H9 (cell line): ENCODE measurements around the gene ZNF526. TPM values are rescaled to one million over a fixed set of nuclear protein-coding genes. Genes with fewer than 3 reads are reported as not detected.
A peak's percentile ranks its signal among the peaks of the same experiment; 100 is the strongest.

Experiments
- DNase-seq: peaks from one replicate; pipeline ENCODE4 v3.0.0-alpha.2; 2017
- H2AFZ ChIP-seq: one replicate; pipeline ENCODE4 v1.6.1; 2013; ENCODE audit warnings: mild to moderate bottlenecking, low read length, control low read depth, moderate library complexity
- H2AK5ac ChIP-seq: 2 replicates; pipeline ENCODE4 v1.6.1; 2013; ENCODE audit warnings: low read length, control low read depth, mixed read lengths; ENCODE audit not compliant: insufficient read length
- H2BK120ac ChIP-seq: one replicate; pipeline ENCODE4 v1.6.1; 2013; ENCODE audit warnings: low read depth, mild to moderate bottlenecking, low read length, control low read depth, inconsistent platforms; ENCODE audit not compliant: poor library complexity, severe bottlenecking
- H2BK12ac ChIP-seq: 2 replicates; pipeline ENCODE4 v1.6.1; 2013; ENCODE audit warnings: low read length, control low read depth, mixed read lengths, low read depth; ENCODE audit not compliant: insufficient read length
- H2BK15ac ChIP-seq: 2 replicates; pipeline ENCODE4 v1.6.1; 2013; ENCODE audit warnings: low read depth, low read length, control low read depth
- H2BK20ac ChIP-seq: one replicate; pipeline ENCODE4 v1.6.1; 2013; ENCODE audit warnings: low read depth, mild to moderate bottlenecking, low read length, control low read depth, inconsistent platforms; ENCODE audit not compliant: poor library complexity, severe bottlenecking
- H2BK5ac ChIP-seq: 2 replicates; pipeline ENCODE4 v1.6.1; 2013; ENCODE audit warnings: low read length, control low read depth, mixed read lengths; ENCODE audit not compliant: insufficient read length
- H3K14ac ChIP-seq: 2 replicates; pipeline ENCODE4 v1.6.1; 2013; ENCODE audit warnings: low read length, control low read depth; ENCODE audit not compliant: insufficient read depth
- H3K18ac ChIP-seq: 2 replicates; pipeline ENCODE4 v1.6.1; 2013; ENCODE audit warnings: low read depth, mild to moderate bottlenecking, mixed read lengths, low read length, control low read depth; ENCODE audit not compliant: insufficient read length
- H3K23ac ChIP-seq: 2 replicates; pipeline ENCODE4 v1.6.1; 2013; ENCODE audit warnings: low read length, control low read depth, mixed read lengths, low read depth; ENCODE audit not compliant: insufficient read length
- H3K23me2 ChIP-seq: 2 replicates; pipeline ENCODE4 v1.6.1; 2013; ENCODE audit warnings: low read depth, mild to moderate bottlenecking, mixed read lengths, low read length, control low read depth; ENCODE audit not compliant: insufficient read length, poor library complexity, severe bottlenecking
- H3K27ac ChIP-seq: 2 replicates; pipeline ENCODE4 v1.5.1; 2013; ENCODE audit warnings: low read length, control low read depth, mixed read lengths, low read depth; ENCODE audit not compliant: insufficient read length
- H3K27me3 ChIP-seq: 2 replicates; pipeline ENCODE4 v1.6.1; 2013; ENCODE audit warnings: low read length, control low read depth, inconsistent platforms; ENCODE audit not compliant: insufficient read depth
- H3K4ac ChIP-seq: 2 replicates; pipeline ENCODE4 v1.6.1; 2013; ENCODE audit warnings: low read depth, mild to moderate bottlenecking, control low read depth, inconsistent platforms, low read length, moderate library complexity
- H3K4me1 ChIP-seq: 2 replicates; pipeline ENCODE4 v1.6.1; 2013; ENCODE audit warnings: low read length, control low read depth, inconsistent platforms; ENCODE audit not compliant: insufficient read depth
- H3K4me2 ChIP-seq: 2 replicates; pipeline ENCODE4 v1.6.1; 2013; ENCODE audit warnings: low read length, control low read depth, mixed read lengths; ENCODE audit not compliant: insufficient read length, insufficient read depth
- H3K56ac ChIP-seq: 2 replicates; pipeline ENCODE4 v1.6.1; 2013; ENCODE audit warnings: low read depth, mild to moderate bottlenecking, mixed read lengths, low read length, control low read depth; ENCODE audit not compliant: insufficient read length
- H3K79me1 ChIP-seq: 2 replicates; pipeline ENCODE4 v1.6.1; 2013; ENCODE audit warnings: low read depth, mild to moderate bottlenecking, moderate library complexity, low read length, control low read depth, inconsistent platforms; ENCODE audit not compliant: insufficient read depth, poor library complexity, severe bottlenecking
- H3K79me2 ChIP-seq: 2 replicates; pipeline ENCODE4 v1.6.1; 2013; ENCODE audit warnings: low read length, control low read depth, inconsistent platforms; ENCODE audit not compliant: insufficient read depth
- H3K9ac ChIP-seq: 2 replicates; pipeline ENCODE4 v1.6.1; 2013; ENCODE audit warnings: low read length, control low read depth, mixed read lengths; ENCODE audit not compliant: insufficient read length; ENCODE audit errors: extremely low read depth
- H3K9me3 ChIP-seq: one replicate; pipeline ENCODE4 v1.6.1; 2013; ENCODE audit warnings: low read depth, low read length, inconsistent platforms; ENCODE audit not compliant: control insufficient read depth
- H3T11ph ChIP-seq: one replicate; pipeline ENCODE4 v1.6.1; 2013; ENCODE audit warnings: mild to moderate bottlenecking, low read length, control low read depth, inconsistent platforms
- H4K20me1 ChIP-seq: one replicate; pipeline ENCODE4 v1.6.1; 2013; ENCODE audit not compliant: control insufficient read depth, insufficient read length, insufficient read depth
- H4K5ac ChIP-seq: 2 replicates; pipeline ENCODE4 v1.6.1; 2013; ENCODE audit warnings: low read depth, mild to moderate bottlenecking, mixed read lengths, low read length, control low read depth; ENCODE audit not compliant: insufficient read length
- H4K8ac ChIP-seq: replicated peaks from 2 replicates; pipeline ENCODE4 v1.6.1; 2013; ENCODE audit warnings: low read length, control low read depth, mixed read lengths, low read depth; ENCODE audit not compliant: insufficient read length
- H4K91ac ChIP-seq: 2 replicates; pipeline ENCODE4 v1.6.1; 2013; ENCODE audit warnings: low read depth, mild to moderate bottlenecking, moderate library complexity, mixed read lengths, low read length, control low read depth; ENCODE audit not compliant: insufficient read length
- H3K27ac Mint-ChIP-seq, 3 experiments: 2 replicates in 2 of 3; 3 replicates in 1 of 3; pipeline ENCODE4 v1.8.0; 2020 to 2021; ENCODE audit warnings: mixed read lengths in 3 of 3, mild to moderate bottlenecking in 1 of 3, moderate library complexity in 1 of 3
- H3K27me3 Mint-ChIP-seq: 2 replicates; pipeline ENCODE4 v1.8.0; 2021; ENCODE audit warnings: low read depth, mild to moderate bottlenecking, moderate library complexity, mixed read lengths
- H3K36me3 Mint-ChIP-seq, 3 experiments: 2 replicates in 2 of 3; 3 replicates in 1 of 3; pipeline ENCODE4 v1.8.0; 2020 to 2021; ENCODE audit warnings: low read depth in 3 of 3, mixed read lengths in 3 of 3; ENCODE audit not compliant: insufficient read depth in 1 of 3
- H3K4me1 Mint-ChIP-seq, 2 experiments: 2 replicates each; pipeline ENCODE4 v1.8.0; 2020; ENCODE audit warnings: mixed read lengths in 2 of 2
- H3K4me3 Mint-ChIP-seq, 2 experiments: 2 replicates in 1 of 2; 3 replicates in 1 of 2; pipeline ENCODE4 v1.8.0; 2020 to 2021; ENCODE audit warnings: mild to moderate bottlenecking in 2 of 2, mixed read lengths in 2 of 2, moderate library complexity in 1 of 2
- H3K9me3 Mint-ChIP-seq, 2 experiments: 2 replicates in 1 of 2; 3 replicates in 1 of 2; pipeline ENCODE4 v1.8.0; 2020; ENCODE audit warnings: mild to moderate bottlenecking in 2 of 2, mixed read lengths in 2 of 2, moderate library complexity in 1 of 2
- CTCF ChIP-seq: fragments of 200-600 bp; sonication (generic); conservative IDR thresholded peaks from 3 replicates; pipeline ENCODE4 v1.8.0; 2021; ENCODE audit warnings: antibody characterized with exemption, mild to moderate bottlenecking
- WGBS: extraction: QIAGEN DNeasy Blood & Tissue Kit; methylation state at CpG from one replicate; pipeline ENCODE4 v1.1.7; 2013; ENCODE audit warnings: missing lambda C conversion rate, low lambda C conversion rate, mixed read lengths; ENCODE audit not compliant: insufficient read length; ENCODE audit errors: extremely low coverage; 5-methylcytosine and 5-hydroxymethylcytosine counted together
- total RNA-seq: library from RNA; stranded (reverse); gene quantifications from 2 replicates; pipeline ENCODE4 v1.2.1, GENCODE V29; 2021

Gene ZNF526
- total RNA-seq, 1 experiment from 2014 or later, result 20.5 TPM

GRCh38 chr19:42252365-42253244, 32.5 kb downstream of the ZNF526 start:
- no peak overlapping the region for H3T11ph ChIP-seq
- no peak overlapping the region for H2BK5ac ChIP-seq
- no peaks in the 10 kb centered on the region for H4K20me1 ChIP-seq
- no peak overlapping the region for H4K91ac ChIP-seq
- H4K8ac ChIP-seq, result no peak overlapping the region
- H3K9me3 ChIP-seq, result no peaks in the 10 kb centered on the region
- no peak overlapping the region for H2AFZ ChIP-seq
- no peak overlapping the region for H2AK5ac ChIP-seq
- no peaks in the 10 kb centered on the region for H3K9me3 Mint-ChIP-seq
- no peak overlapping the region for H2BK120ac ChIP-seq
- no peak overlapping the region for H3K56ac ChIP-seq
- H3K4me1 ChIP-seq, result peaks cover 6% of the 10 kb centered on the region; the same call in 1 of the 2 replicates
- no peaks in the 10 kb centered on the region for H3K79me1 ChIP-seq
- H3K27ac Mint-ChIP-seq, result peak overlapping the region; percentile 80 to 98 (median 94)
- H4K5ac ChIP-seq, result no peak overlapping the region
- no peak overlapping the region for H3K27ac ChIP-seq
- peak overlapping the region; percentile 54 for H3K4me2 ChIP-seq
- H3K18ac ChIP-seq, result no peak overlapping the region
- H3K27me3 Mint-ChIP-seq, result peaks cover 14% of the 10 kb centered on the region
- no peak overlapping the region for H2BK12ac ChIP-seq
- no peak overlapping the region for H2BK20ac ChIP-seq
- H3K36me3 Mint-ChIP-seq, result peaks cover 5 to 22% (median 18%) of the 10 kb centered on the region in 3 experiments; a peak in 6 of 7 replicates
- H3K4me1 Mint-ChIP-seq, result peaks cover 22 to 40% of the 10 kb centered on the region in 2 experiments
- H3K23ac ChIP-seq, result no peak overlapping the region
- peaks cover 5% of the 10 kb centered on the region; the same call in 1 of the 2 replicates for H3K79me2 ChIP-seq
- no peak for DNase-seq
- H3K23me2 ChIP-seq, result peaks cover 14% of the 10 kb centered on the region
- no peaks in the 10 kb centered on the region for H3K27me3 ChIP-seq
- no peak overlapping the region for H2BK15ac ChIP-seq
- no peak overlapping the region for H3K9ac ChIP-seq
- H3K14ac ChIP-seq, result peak overlapping the region; percentile 60
- no peak overlapping the region for H3K4ac ChIP-seq
- TF ChIP-seq CTCF, result no peak
- no CpG with 5 or more reads among the region's 27 CpGs for WGBS
- H3K4me3 Mint-ChIP-seq, result peak overlapping the region; percentile 87 to 92
